Tibial nerve (tissue), 4 donors: ENCODE results near the gene EEF2KMT.

Experiments
- EP300 ChIP-seq, 2 donors: sonication (generic); formaldehyde crosslinking; IDR thresholded peaks; one replicate each; pipeline ENCODE4 v1.6.1; 2017; ENCODE audit warnings: antibody characterized with exemption in 2 of 2, mild to moderate bottlenecking in 1 of 2
- POLR2A ChIP-seq, 2 donors: fragments of 450-650 bp; IDR thresholded peaks; one replicate each; pipeline ENCODE4 v1.6.1; 2017; ENCODE audit warnings: antibody characterized with exemption in 2 of 2, mild to moderate bottlenecking in 2 of 2, moderate library complexity in 2 of 2
- TF ChIP-seq, protein P1 (sequence below), 5 experiments: fragments of 200-600 bp in 3 of 5; fragments of 450-650 bp in 2 of 5; sonication (generic) in 3 of 5; IDR thresholded peaks; one replicate each; pipeline ENCODE4 v1.5.1; 2016 to 2019; ENCODE audit warnings: antibody characterized with exemption in 5 of 5, mild to moderate bottlenecking in 3 of 5, moderate library complexity in 2 of 5

GRCh38 chr16:5077304-5077703, 20.3 kb downstream of the EEF2KMT start:
- TF ChIP-seq, protein P1, sequence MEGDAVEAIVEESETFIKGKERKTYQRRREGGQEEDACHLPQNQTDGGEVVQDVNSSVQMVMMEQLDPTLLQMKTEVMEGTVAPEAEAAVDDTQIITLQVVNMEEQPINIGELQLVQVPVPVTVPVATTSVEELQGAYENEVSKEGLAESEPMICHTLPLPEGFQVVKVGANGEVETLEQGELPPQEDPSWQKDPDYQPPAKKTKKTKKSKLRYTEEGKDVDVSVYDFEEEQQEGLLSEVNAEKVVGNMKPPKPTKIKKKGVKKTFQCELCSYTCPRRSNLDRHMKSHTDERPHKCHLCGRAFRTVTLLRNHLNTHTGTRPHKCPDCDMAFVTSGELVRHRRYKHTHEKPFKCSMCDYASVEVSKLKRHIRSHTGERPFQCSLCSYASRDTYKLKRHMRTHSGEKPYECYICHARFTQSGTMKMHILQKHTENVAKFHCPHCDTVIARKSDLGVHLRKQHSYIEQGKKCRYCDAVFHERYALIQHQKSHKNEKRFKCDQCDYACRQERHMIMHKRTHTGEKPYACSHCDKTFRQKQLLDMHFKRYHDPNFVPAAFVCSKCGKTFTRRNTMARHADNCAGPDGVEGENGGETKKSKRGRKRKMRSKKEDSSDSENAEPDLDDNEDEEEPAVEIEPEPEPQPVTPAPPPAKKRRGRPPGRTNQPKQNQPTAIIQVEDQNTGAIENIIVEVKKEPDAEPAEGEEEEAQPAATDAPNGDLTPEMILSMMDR (IDR thresholded peaks at IDR 0.05), result no peak
- TF ChIP-seq POLR2A (IDR thresholded peaks at IDR 0.05) (no peak), EP300 (IDR thresholded peaks at IDR 0.05) (no peak)
